Heart left ventricle (tissue), 16 donors: ENCODE data around the gene SRCIN1. TPM values are rescaled to one million over a fixed set of nuclear protein-coding genes. Genes with fewer than 3 reads are reported as not detected.
A peak's percentile ranks its signal among the peaks of the same experiment; 100 is the strongest.

Experiments
- ATAC-seq, 4 donors: fragments of 200-7000 bp; cut with Tn5 transposase; one replicate each; pipeline ENCODE4 v1.9.1; 2020 to 2022; ENCODE audit warnings: moderate library complexity in 4 of 4, mild to moderate bottlenecking in 3 of 4, moderate number of reproducible peaks in 1 of 4
- DNase-seq, 5 donors: peaks; one replicate each; pipeline ENCODE4 v3.0.0-alpha.2; 2020
- H3K27ac ChIP-seq, 12 donors: fragments of 200-600 bp; sonication (generic) in 4 of 12; one replicate each; pipeline versions ENCODE4 v1.5.0 to v1.8.0; 2016 to 2022; ENCODE audit warnings: mild to moderate bottlenecking in 2 of 12
- H3K27me3 ChIP-seq, 9 donors: fragments of 200-600 bp; sonication (generic) in 2 of 9; one replicate each; pipeline versions ENCODE4 v1.5.1 to v1.8.0; 2016 to 2022; ENCODE audit warnings: mild to moderate bottlenecking in 3 of 9
- H3K36me3 ChIP-seq, 9 donors: fragments of 200-600 bp; sonication (generic) in 2 of 9; one replicate each; pipeline versions ENCODE4 v1.5.0 to v1.8.0; 2018 to 2022; ENCODE audit warnings: mild to moderate bottlenecking in 2 of 9
- H3K4me1 ChIP-seq, 12 donors: fragments of 200-600 bp; sonication (generic) in 4 of 12; one replicate each; pipeline versions ENCODE4 v1.5.0 to v1.8.0; 2016 to 2022; ENCODE audit warnings: mild to moderate bottlenecking in 3 of 12
- H3K4me3 ChIP-seq, 12 donors: fragments of 200-600 bp; sonication (generic) in 4 of 12; one replicate each; pipeline versions ENCODE4 v1.5.0 to v1.8.0; 2017 to 2022; ENCODE audit warnings: mild to moderate bottlenecking in 9 of 12, moderate library complexity in 4 of 12
- H3K9me3 ChIP-seq, 12 donors: fragments of 200-600 bp; sonication (generic) in 4 of 12; one replicate each; pipeline versions ENCODE4 v1.5.0 to v1.8.0; 2016 to 2022; ENCODE audit warnings: mild to moderate bottlenecking in 1 of 12
- POLR2A ChIP-seq, 2 donors: fragments of 450-650 bp; IDR thresholded peaks; one replicate each; pipeline ENCODE4 v1.6.1; 2017; ENCODE audit warnings: antibody characterized with exemption in 2 of 2, mild to moderate bottlenecking in 2 of 2, moderate library complexity in 2 of 2
- WGBS, 4 donors: extraction: QIAGEN DNeasy Blood & Tissue Kit in 2 of 4; methylation state at CpG; one replicate each; pipeline versions ENCODE4 v1.1.5 to v1.1.7; 2013 to 2018; 5-methylcytosine and 5-hydroxymethylcytosine counted together
- intact Hi-C, 10 donors: fragments of 100-400 bp; cut with DNase I; formaldehyde crosslinking; loops; one replicate each; pipeline versions ENCODE4 v1.11.1 to v1.14.2; 2022
- polyA plus RNA-seq, 2 donors: library from polyadenylated mRNA; stranded (reverse); fragments of 200-250 nt; gene quantifications; one replicate each; pipeline ENCODE4 v1.2.3, GENCODE V29; 2013
- total RNA-seq, 9 donors: library from RNA; depleted of rRNA in 2 of 9; stranded (reverse); fragments of >200 nt in 2 of 9; fragmentation: NEBNext Ultra II Directional in 3 of 9; extraction: Animal tissue kit (Norgen Biotek cat#: 25700) in 3 of 9; gene quantifications; one replicate each; pipeline versions ENCODE4 v1.1.0 to v1.2.4, GENCODE V29; 2016 to 2023
- TF ChIP-seq, protein P1 (sequence below), 12 donors: fragments of 200-600 bp; sonication (generic) in 4 of 12; IDR thresholded peaks; one replicate each; pipeline versions ENCODE4 v1.5.0 to v1.8.0; 2018 to 2022; ENCODE audit warnings: antibody characterized with exemption in 12 of 12, mild to moderate bottlenecking in 5 of 12
- donor health status: ischemic (EF 13 %, LVEDD 7.1; RV severe dilation, severe dysfunction).
- donor health status: healthy with polysubstance abuse.
- donor health status: DM: no; HTN: yes; CAD: no.
- donor health status: DM: no; HTN: no; CAD: no.
- donor health status: ischemic (EF 25% LVEDD 6.9; RV normal size, moderate dysfunction).
- donor health status: ischemic (EF 25% LVEDD 5.7; RV mildly dilated, moderate dysfunction).
- donor health status: healthy.
- donor health status: DM: yes; HTN: yes; CAD: no.
- donor health status: ischemic (EF 35%, LVEDD 5.7; RV mildly dilated, moderate dysfunction).
- donor health status: nonischemic (EF 11% LVEDD 7.7; RV severe dilation, severe dysfunction).
- donor health status: DM: yes; HTN: yes; CAD: no.
- donor health status: PGD.
- donor health status: ischemic (EF 29% LVEDD 5.4; RV normal size, mild dysfunction).
- donor health status: nonischemic (EF 23%, LVEDD 6.1; RV moderate dilation, normal function).

Gene SRCIN1
- total and polyA plus RNA-seq, 11 donors = 0.19 to 1.7 (median 0.95) TPM

DNA sequence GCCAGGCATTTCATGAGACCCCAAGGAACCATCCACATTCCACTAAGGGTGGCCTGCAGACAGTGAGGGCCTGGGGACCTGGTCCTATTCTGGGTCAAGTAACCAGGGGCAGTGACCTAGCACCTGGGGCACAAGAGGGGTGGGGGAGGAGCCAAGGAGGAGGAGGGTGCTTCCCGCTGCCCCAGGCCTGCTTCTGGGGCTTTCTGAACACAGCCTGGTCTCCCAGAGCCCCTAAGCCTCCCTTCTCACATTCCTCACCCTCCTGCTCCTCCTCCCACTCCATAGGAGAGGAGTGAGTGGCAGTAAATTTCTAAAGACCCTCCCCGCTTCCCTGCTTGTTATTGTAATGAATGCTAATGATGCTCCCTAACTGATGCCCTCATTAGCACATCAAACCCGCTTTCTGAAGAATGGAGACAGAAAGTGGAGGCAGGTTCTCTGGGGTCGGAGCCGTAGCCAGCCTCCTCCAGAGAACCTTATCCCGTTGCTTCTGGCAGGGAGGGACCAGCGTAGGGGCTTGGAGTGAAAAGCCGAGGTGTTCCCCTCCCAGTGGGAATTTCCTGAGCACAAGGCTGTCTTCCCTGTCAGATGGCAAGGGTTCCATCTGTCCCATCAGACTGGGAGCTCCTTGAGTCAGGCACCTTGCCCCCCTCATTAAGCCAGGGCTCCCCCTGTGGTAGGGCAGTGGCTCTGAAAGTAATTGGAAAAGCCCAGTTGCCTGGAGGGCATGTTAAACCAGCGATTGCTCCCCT is 3.7 kb upstream of the SRCIN1 start:
- intact Hi-C loops = loop anchor here in 2 of 10 donors (5.0 kb wide), 3 partner anchors 48 to 53 kb away; no protein-coding TSS in a partner anchor
- H3K36me3 ChIP-seq = no peaks in the 10 kb centered on the region
- TF ChIP-seq, protein P1, sequence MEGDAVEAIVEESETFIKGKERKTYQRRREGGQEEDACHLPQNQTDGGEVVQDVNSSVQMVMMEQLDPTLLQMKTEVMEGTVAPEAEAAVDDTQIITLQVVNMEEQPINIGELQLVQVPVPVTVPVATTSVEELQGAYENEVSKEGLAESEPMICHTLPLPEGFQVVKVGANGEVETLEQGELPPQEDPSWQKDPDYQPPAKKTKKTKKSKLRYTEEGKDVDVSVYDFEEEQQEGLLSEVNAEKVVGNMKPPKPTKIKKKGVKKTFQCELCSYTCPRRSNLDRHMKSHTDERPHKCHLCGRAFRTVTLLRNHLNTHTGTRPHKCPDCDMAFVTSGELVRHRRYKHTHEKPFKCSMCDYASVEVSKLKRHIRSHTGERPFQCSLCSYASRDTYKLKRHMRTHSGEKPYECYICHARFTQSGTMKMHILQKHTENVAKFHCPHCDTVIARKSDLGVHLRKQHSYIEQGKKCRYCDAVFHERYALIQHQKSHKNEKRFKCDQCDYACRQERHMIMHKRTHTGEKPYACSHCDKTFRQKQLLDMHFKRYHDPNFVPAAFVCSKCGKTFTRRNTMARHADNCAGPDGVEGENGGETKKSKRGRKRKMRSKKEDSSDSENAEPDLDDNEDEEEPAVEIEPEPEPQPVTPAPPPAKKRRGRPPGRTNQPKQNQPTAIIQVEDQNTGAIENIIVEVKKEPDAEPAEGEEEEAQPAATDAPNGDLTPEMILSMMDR (IDR thresholded peaks at IDR 0.05) = no peak
- 24 to 51% (median 30%) methylated on average over 8 to 9 of the region's 9 CpGs for WGBS, 4 donors
- peaks cover 0 to 10% (median 2%) of the 10 kb centered on the region in 12 donors for H3K9me3 ChIP-seq
- peaks cover 0 to 29% (median 10%) of the 10 kb centered on the region in 12 donors for H3K4me1 ChIP-seq
- no peak overlapping the region for H3K27ac ChIP-seq
- H3K4me3 ChIP-seq = no peak overlapping the region
- H3K27me3 ChIP-seq = peaks cover 12 to 80% (median 43%) of the 10 kb centered on the region in 9 donors
- ATAC-seq = no peak
- peak in 1 of 5 donors; percentile 37 for DNase-seq

DNA sequence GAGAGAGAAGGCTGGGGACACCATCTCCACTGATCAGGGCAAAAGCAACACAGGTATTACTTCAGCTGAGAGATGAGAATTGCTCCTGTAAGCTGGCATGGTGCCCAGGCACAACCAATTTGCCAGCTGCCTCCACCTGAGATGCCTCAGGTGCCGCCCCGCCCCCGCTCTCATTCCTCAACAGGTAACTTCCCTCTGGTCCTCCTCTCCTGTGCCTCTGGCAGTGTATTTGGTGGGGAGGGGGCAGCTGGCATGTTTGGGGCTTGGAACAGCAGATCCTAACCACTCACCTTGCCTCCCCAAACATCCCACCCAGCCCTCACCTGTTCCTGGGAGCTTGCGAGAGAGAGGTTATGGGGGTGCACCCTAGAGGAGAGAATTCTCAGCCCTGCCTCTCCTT is 2.9 kb upstream of the SRCIN1 start:
- Histone ChIP-seq H3K9me3 (peaks cover 0 to 10% (median 2%) of the 10 kb centered on the region in 12 donors), H3K27ac (no peak overlapping the region), H3K36me3 (no peaks in the 10 kb centered on the region), H3K4me1 (peaks cover 0 to 30% (median 10%) of the 10 kb centered on the region in 12 donors), H3K27me3 (peaks cover 14 to 88% (median 50%) of the 10 kb centered on the region in 9 donors), H3K4me3 (no peak overlapping the region)
- intact Hi-C loops = loop anchor here in 2 of 10 donors (5.0 kb wide), 3 partner anchors 49 to 54 kb away; no protein-coding TSS in a partner anchor
- DNase-seq = peak in 1 of 5 donors; percentile 27
- no peak for TF ChIP-seq POLR2A (IDR thresholded peaks at IDR 0.05)
- TF ChIP-seq, protein P1 (IDR thresholded peaks at IDR 0.05) = no peak
- WGBS, 4 donors = 78 to 100% (median 80%) methylated on average over 1 to 4 of the region's 4 CpGs
- no peak for ATAC-seq

DNA sequence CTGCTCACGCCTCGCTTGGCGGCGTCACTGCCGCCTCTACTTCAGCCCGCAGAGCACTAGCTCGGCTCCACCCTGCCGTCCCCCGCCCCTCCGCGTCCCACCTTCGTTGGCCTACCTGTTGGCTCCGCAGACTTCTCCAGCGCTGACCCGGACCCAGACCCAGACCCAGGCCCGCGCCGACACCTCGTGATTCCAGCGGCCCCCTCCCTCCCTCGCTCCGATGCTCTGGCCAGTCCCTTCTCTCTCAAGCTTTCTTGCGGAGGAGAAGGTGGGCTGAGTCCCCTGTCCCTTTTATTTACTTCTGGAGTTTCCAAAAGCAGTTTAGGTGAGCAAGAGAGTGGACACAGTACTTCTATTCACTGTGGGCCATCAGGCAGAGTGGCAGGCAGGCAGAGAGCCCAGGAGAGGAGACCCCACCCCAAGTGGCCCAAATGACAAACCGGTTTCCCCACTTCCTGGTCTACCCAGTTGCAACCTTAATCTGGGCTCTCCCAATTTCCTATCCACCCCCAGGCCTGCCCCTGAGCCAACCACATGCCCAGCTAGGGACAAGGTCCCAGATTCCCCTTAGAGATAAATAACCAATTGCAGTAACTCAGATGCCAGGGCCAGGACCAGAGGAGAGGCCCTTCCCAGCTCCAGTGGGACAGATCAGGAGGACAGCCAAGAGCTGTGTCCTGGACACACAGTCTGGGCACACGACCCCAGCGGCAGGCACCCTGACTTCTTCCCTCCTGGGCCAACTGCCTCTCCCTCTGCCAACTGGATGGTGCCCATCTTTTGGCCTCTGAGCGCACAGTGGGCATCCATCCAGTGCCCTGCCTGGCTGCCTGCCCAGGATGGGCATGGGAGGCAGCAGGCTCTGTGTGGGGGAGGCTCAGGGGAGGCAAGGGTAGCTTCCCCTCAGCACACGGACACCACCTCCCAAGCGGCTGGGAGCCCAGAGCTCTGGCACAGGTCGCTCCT is 1.2 kb upstream of the SRCIN1 start:
- 6 to 17% (median 8%) methylated on average over 7 to 30 of the region's 30 CpGs for WGBS, 4 donors
- Histone ChIP-seq H3K27ac (peak overlapping the region in 4 of 12 donors; percentile 11 to 58 (median 38)), H3K27me3 (peaks cover 15 to 91% (median 57%) of the 10 kb centered on the region in 9 donors), H3K36me3 (no peaks in the 10 kb centered on the region), H3K9me3 (peaks cover 0 to 6% (median under 1%) of the 10 kb centered on the region in 12 donors), H3K4me1 (peaks cover 0 to 36% (median 12%) of the 10 kb centered on the region in 12 donors), H3K4me3 (peak overlapping the region; percentile 30 to 67 (median 55))
- intact Hi-C loops = loop anchor here in 2 of 10 donors (5.0 kb wide), 3 partner anchors 50 to 55 kb away; no protein-coding TSS in a partner anchor
- DNase-seq = peak; percentile 61 to 83 (median 73)
- ATAC-seq = peak; percentile 81 to 94 (median 88)
- TF ChIP-seq, protein P1 (IDR thresholded peaks at IDR 0.05) = peak in 2 of 12 donors; percentile 16 to 22
- no peak for TF ChIP-seq POLR2A (IDR thresholded peaks at IDR 0.05)
